ENCODE results near the gene RNASEH2B.

Gene RNASEH2B

DNA sequence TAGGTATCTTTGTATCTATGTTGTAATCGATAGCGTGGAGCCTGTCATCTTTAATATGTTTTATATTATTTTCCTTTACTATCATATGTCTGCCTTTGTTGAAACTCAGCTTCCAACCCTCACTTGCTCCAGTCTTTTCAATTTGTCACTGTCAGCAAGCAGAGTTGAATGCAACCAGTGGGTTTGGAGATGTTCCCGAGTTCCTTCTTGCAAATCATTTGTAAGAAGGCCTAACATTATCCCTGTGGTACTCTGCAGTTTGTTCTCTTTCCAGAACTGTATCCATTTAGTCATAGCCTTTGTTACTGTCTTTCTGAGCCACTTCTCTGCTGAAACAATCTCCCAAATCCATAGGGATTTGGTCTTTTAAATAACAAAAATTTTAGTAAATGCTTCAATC, 41.8 kb downstream of the RNASEH2B start:
- Histone ChIP-seq H2AFZ (ENCODE audit: low read length) (no peak overlapping the region), H4K20me1 (ENCODE audit: insufficient read depth, low read length, poor library complexity, severe bottlenecking) (peaks cover 6% of the 10 kb centered on the region), H3K36me3 (ENCODE audit: insufficient read depth, low read length) (peaks cover 100% of the 10 kb centered on the region), H3K9ac (ENCODE audit: low read depth, low read length, poor library complexity, severe bottlenecking) (no peak overlapping the region), H3K27me3 (ENCODE audit: insufficient read depth, low read length, poor library complexity, severe bottlenecking) (no peaks in the 10 kb centered on the region), H3F3A (ENCODE audit: low read depth) (0 out of 2 replicates have a peak, but pooled peaks cover 3% of the 10 kb centered on the region), H3K4me1 (ENCODE audit: insufficient read depth, low read length, poor library complexity, severe bottlenecking) (no peaks in the 10 kb centered on the region), H3K9me2 (replicated peaks; ENCODE audit: low read depth, low read length) (no peaks in the 10 kb centered on the region), H3K9me3 (ENCODE audit: insufficient read depth, low read depth, low read length) (no peaks in the 10 kb centered on the region), H3K4me2 (ENCODE audit: low read depth, low read length, poor library complexity, severe bottlenecking) (no peak overlapping the region), H3K4me3 (ENCODE audit: low read length, poor library complexity, severe bottlenecking) (no peak overlapping the region), H3K79me2 (ENCODE audit: insufficient read depth, low read length) (peaks cover 7% of the 10 kb centered on the region; the same call in 1 of the 2 replicates)
- TF ChIP-seq, protein P1, sequence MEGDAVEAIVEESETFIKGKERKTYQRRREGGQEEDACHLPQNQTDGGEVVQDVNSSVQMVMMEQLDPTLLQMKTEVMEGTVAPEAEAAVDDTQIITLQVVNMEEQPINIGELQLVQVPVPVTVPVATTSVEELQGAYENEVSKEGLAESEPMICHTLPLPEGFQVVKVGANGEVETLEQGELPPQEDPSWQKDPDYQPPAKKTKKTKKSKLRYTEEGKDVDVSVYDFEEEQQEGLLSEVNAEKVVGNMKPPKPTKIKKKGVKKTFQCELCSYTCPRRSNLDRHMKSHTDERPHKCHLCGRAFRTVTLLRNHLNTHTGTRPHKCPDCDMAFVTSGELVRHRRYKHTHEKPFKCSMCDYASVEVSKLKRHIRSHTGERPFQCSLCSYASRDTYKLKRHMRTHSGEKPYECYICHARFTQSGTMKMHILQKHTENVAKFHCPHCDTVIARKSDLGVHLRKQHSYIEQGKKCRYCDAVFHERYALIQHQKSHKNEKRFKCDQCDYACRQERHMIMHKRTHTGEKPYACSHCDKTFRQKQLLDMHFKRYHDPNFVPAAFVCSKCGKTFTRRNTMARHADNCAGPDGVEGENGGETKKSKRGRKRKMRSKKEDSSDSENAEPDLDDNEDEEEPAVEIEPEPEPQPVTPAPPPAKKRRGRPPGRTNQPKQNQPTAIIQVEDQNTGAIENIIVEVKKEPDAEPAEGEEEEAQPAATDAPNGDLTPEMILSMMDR (conservative IDR thresholded peaks at IDR 0.05; ENCODE audit: low read length): no peak
- no peak for TF ChIP-seq EZH2phosphoT487 (IDR thresholded peaks at IDR 0.05; ENCODE audit: borderline replicate concordance)

DNA sequence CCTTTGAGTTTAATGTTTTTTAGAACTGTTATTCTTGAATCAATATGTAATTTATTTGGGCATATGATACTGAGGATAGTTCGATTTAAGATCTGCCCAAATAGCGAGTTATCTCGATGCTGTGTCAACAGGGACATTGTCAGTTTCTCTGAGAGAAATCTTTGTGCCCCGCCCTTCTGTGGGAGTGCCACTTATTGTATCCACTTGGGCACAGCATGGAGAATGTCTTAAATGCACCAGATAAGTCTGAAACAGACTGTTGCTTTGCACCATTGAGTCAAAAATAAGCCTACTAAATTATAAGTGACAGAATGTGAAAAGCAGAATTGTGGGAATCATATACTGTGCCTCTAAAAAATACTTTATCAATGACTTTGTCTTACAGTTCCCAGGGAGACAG, 45.6 kb downstream of the RNASEH2B start:
- Histone ChIP-seq H4K20me1 (ENCODE audit: insufficient read depth, low read length, poor library complexity, severe bottlenecking) (peaks cover 9% of the 10 kb centered on the region), H3K27me3 (ENCODE audit: insufficient read depth, low read length, poor library complexity, severe bottlenecking) (no peaks in the 10 kb centered on the region), H3K4me3 (ENCODE audit: low read length, poor library complexity, severe bottlenecking) (no peak overlapping the region), H3K4me1 (ENCODE audit: insufficient read depth, low read length, poor library complexity, severe bottlenecking) (peaks cover 9% of the 10 kb centered on the region), H3K4me2 (ENCODE audit: low read depth, low read length, poor library complexity, severe bottlenecking) (no peak overlapping the region), H3K36me3 (ENCODE audit: insufficient read depth, low read length) (peaks cover 96% of the 10 kb centered on the region), H3K9ac (ENCODE audit: low read depth, low read length, poor library complexity, severe bottlenecking) (no peak overlapping the region), H3K9me2 (replicated peaks; ENCODE audit: low read depth, low read length) (no peaks in the 10 kb centered on the region), H2AFZ (ENCODE audit: low read length) (no peak overlapping the region), H3K9me3 (ENCODE audit: insufficient read depth, low read depth, low read length) (no peaks in the 10 kb centered on the region), H3K79me2 (ENCODE audit: insufficient read depth, low read length) (peaks cover 20% of the 10 kb centered on the region; the same call in 1 of the 2 replicates), H3F3A (ENCODE audit: low read depth) (no peaks in the 10 kb centered on the region)
- no peak for TF ChIP-seq EZH2phosphoT487 (IDR thresholded peaks at IDR 0.05; ENCODE audit: borderline replicate concordance)
- TF ChIP-seq, protein P1 (conservative IDR thresholded peaks at IDR 0.05; ENCODE audit: low read length): no peak

DNA sequence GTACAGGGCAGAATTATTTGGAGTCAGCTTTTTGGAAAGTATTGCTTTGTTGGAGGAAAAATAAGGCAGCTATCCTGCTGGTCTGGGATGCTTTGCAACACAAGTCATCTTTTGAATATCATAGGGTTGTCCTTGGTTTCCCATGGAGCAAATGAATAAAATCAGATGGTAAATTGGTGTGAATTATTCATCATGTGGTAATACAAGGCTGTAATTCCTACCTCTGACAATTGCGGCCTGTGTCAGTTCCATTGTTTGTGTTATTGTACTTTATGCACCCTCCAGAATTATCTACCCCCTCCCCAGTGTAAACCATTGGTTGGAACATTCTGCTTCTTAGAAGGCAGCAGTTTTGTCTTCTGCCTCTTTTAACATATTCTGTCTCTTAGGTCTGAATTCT, 46.2 kb downstream of the RNASEH2B start:
- peaks cover 8% of the 10 kb centered on the region for H4K20me1 ChIP-seq (ENCODE audit: insufficient read depth, low read length, poor library complexity, severe bottlenecking)
- H3K4me3 ChIP-seq (ENCODE audit: low read length, poor library complexity, severe bottlenecking): no peak overlapping the region
- H3F3A ChIP-seq (ENCODE audit: low read depth): no peaks in the 10 kb centered on the region
- no peaks in the 10 kb centered on the region for H3K9me2 ChIP-seq (replicated peaks; ENCODE audit: low read depth, low read length)
- no peak overlapping the region for H2AFZ ChIP-seq (ENCODE audit: low read length)
- H3K9ac ChIP-seq (ENCODE audit: low read depth, low read length, poor library complexity, severe bottlenecking): no peak overlapping the region
- H3K79me2 ChIP-seq (ENCODE audit: insufficient read depth, low read length): peaks cover 20% of the 10 kb centered on the region; the same call in 1 of the 2 replicates
- no peaks in the 10 kb centered on the region for H3K27me3 ChIP-seq (ENCODE audit: insufficient read depth, low read length, poor library complexity, severe bottlenecking)
- peaks cover 9% of the 10 kb centered on the region for H3K4me1 ChIP-seq (ENCODE audit: insufficient read depth, low read length, poor library complexity, severe bottlenecking)
- TF ChIP-seq EZH2phosphoT487 (IDR thresholded peaks at IDR 0.05; ENCODE audit: borderline replicate concordance): no peak
- no peaks in the 10 kb centered on the region for H3K9me3 ChIP-seq (ENCODE audit: insufficient read depth, low read depth, low read length)
- no peak overlapping the region for H3K4me2 ChIP-seq (ENCODE audit: low read depth, low read length, poor library complexity, severe bottlenecking)
- peaks cover 96% of the 10 kb centered on the region for H3K36me3 ChIP-seq (ENCODE audit: insufficient read depth, low read length)

DNA sequence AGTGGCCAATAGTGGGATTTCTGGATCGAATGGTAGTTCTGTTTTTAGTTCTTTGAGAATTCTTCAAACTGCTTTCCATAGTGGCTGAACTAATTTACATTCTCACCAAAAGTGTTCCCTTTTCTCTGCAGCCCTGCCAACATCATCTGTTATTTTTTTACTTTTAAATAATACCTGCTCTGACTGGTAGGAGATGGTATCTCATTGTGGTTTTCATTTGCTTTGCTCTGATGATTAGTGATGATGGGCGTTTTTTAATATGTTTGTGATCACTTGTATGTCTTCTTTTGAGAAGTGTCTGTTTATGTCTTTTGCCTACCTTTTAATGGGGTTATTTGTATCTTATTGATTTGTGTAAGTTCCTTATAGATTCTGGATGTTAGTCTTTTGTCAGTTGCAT, 48.0 kb downstream of the RNASEH2B start:
- Histone ChIP-seq H2AFZ (ENCODE audit: low read length) (no peak overlapping the region), H3F3A (ENCODE audit: low read depth) (no peaks in the 10 kb centered on the region; the same call in 1 of the 2 replicates), H4K20me1 (ENCODE audit: insufficient read depth, low read length, poor library complexity, severe bottlenecking) (peaks cover 3% of the 10 kb centered on the region), H3K4me1 (ENCODE audit: insufficient read depth, low read length, poor library complexity, severe bottlenecking) (peaks cover 9% of the 10 kb centered on the region), H3K27me3 (ENCODE audit: insufficient read depth, low read length, poor library complexity, severe bottlenecking) (no peaks in the 10 kb centered on the region), H3K79me2 (ENCODE audit: insufficient read depth, low read length) (peaks cover 21% of the 10 kb centered on the region; the same call in 1 of the 2 replicates), H3K4me3 (ENCODE audit: low read length, poor library complexity, severe bottlenecking) (no peak overlapping the region), H3K4me2 (ENCODE audit: low read depth, low read length, poor library complexity, severe bottlenecking) (no peak overlapping the region), H3K9me3 (ENCODE audit: insufficient read depth, low read depth, low read length) (no peaks in the 10 kb centered on the region), H3K9ac (ENCODE audit: low read depth, low read length, poor library complexity, severe bottlenecking) (no peak overlapping the region), H3K9me2 (replicated peaks; ENCODE audit: low read depth, low read length) (no peaks in the 10 kb centered on the region), H3K36me3 (ENCODE audit: insufficient read depth, low read length) (peaks cover 94% of the 10 kb centered on the region)
- TF ChIP-seq, protein P1 (conservative IDR thresholded peaks at IDR 0.05; ENCODE audit: low read length): no peak
- no peak for TF ChIP-seq EZH2phosphoT487 (IDR thresholded peaks at IDR 0.05; ENCODE audit: borderline replicate concordance)
